Panc1 (cell line): ENCODE data around the gene RUNX3. TPM values are rescaled to one million over a fixed set of nuclear protein-coding genes. Genes with fewer than 3 reads are reported as not detected.
A peak's percentile ranks its signal among the peaks of the same experiment; 100 is the strongest.

ENCODE experiments used
- ATAC-seq: fragments of 200-7000 bp; cut with Tn5 transposase; 2 replicates; pipeline ENCODE4 v1.9.1; 2020; ENCODE audit warnings: mild to moderate bottlenecking, moderate library complexity
- BruUV-seq: library from RNA; stranded (reverse); fragments of 400-500 nt; replicated peaks from 2 replicates; lab custom pipeline; 2021; lab: Mats Ljungman, UMichigan
- CTCF ChIA-PET: fragments of 300-600 bp; sonication (Branson Sonifier 250); formaldehyde crosslinking; loops from one replicate; lab custom pipeline; 2022; ENCODE audit warnings: antibody characterized with exemption; lab: Charles Lee
- POLR2A ChIA-PET: fragments of 300-600 bp; sonication (Branson Sonifier 250); formaldehyde crosslinking; loops from one replicate; lab custom pipeline; 2022; ENCODE audit warnings: antibody characterized with exemption; lab: Charles Lee
- DNase-seq: peaks from one replicate; pipeline ENCODE4 v3.0.0-alpha.2; 2010; ENCODE audit warnings: low read depth, low spot score
- H3K27ac ChIP-seq: 2 replicates; pipeline ENCODE4 v1.5.1; 2011; ENCODE audit warnings: mild to moderate bottlenecking, low read length, inconsistent platforms
- H3K27me3 ChIP-seq: fragments of 200-500 bp; sonication (Bioruptor generic); 2 replicates; pipeline ENCODE4 v1.6.0; 2014; ENCODE audit warnings: low read length, inconsistent platforms; ENCODE audit not compliant: control insufficient read depth, insufficient read depth
- H3K36me3 ChIP-seq: fragments of 200-500 bp; sonication (Bioruptor generic); 2 replicates; pipeline ENCODE4 v1.5.1; 2014; ENCODE audit warnings: inconsistent platforms, mild to moderate bottlenecking, low read length, moderate library complexity; ENCODE audit not compliant: control insufficient read depth, insufficient read depth
- H3K4me1 ChIP-seq: 2 replicates; pipeline ENCODE4 v1.5.1; 2011; ENCODE audit warnings: inconsistent platforms, mild to moderate bottlenecking, low read length, moderate library complexity; ENCODE audit not compliant: control insufficient read depth, insufficient read depth
- H3K4me3 ChIP-seq, 2 experiments: 2 replicates each; pipeline ENCODE4 v1.5.1; 2011 to 2012; ENCODE audit warnings: low read depth in 2 of 2, low read length in 2 of 2, mild to moderate bottlenecking in 2 of 2, inconsistent platforms in 1 of 2, moderate library complexity in 1 of 2
- H3K9me3 ChIP-seq: fragments of 200-500 bp; sonication (Bioruptor generic); 2 replicates; pipeline ENCODE4 v1.5.1; 2014; ENCODE audit warnings: low read depth, mild to moderate bottlenecking, inconsistent platforms, low read length, moderate library complexity; ENCODE audit not compliant: control insufficient read depth, insufficient read depth
- CTCF ChIP-seq: fragments of 450-650 bp; IDR thresholded peaks from 2 replicates; pipeline ENCODE4 v1.5.1; 2017; ENCODE audit warnings: mild to moderate bottlenecking
- POLR2AphosphoS5 ChIP-seq: IDR thresholded peaks from 2 replicates; pipeline ENCODE4 v1.6.1; 2012; ENCODE audit warnings: mild to moderate bottlenecking, low read depth, low read length, moderate library complexity
- REST ChIP-seq, 2 experiments: IDR thresholded peaks; 2 replicates each; pipeline ENCODE4 v1.6.1; 2011 to 2012; ENCODE audit warnings: low read depth in 2 of 2, control low read depth in 1 of 2, low read length in 1 of 2, mild to moderate bottlenecking in 1 of 2, moderate library complexity in 1 of 2; ENCODE audit not compliant: insufficient read depth in 1 of 2
- SIN3A ChIP-seq: IDR thresholded peaks from 2 replicates; pipeline ENCODE4 v1.6.1; 2012; ENCODE audit warnings: low read depth, mild to moderate bottlenecking, low read length, moderate library complexity, borderline replicate concordance; ENCODE audit not compliant: insufficient read depth
- in situ Hi-C: cut with HindIII; loops from 2 replicates; pipeline ENCODE4 v1.10.0; 2016; ENCODE audit warnings: low sequenced_read_pairs, low pct_unique_long_range_greater_than_20kb
- intact Hi-C: fragments of 100-400 bp; cut with micrococcal nuclease; formaldehyde crosslinking; loops from one replicate; pipeline ENCODE4 v1.10.0; 2022; ENCODE audit not compliant: unreplicated experiment
- total RNA-seq: library from RNA; stranded (reverse); gene quantifications from one replicate; pipeline ENCODE4 v1.2.1, GENCODE V29; 2021; ENCODE audit not compliant: unreplicated experiment

The RUNX3 gene
- total RNA-seq, 1 experiment from 2014 or later: 0.10 TPM

- peaks cover 5% of the 10 kb centered on the region; the same call in 1 of the 2 replicates for H3K36me3 ChIP-seq
- H3K4me1 ChIP-seq: no peaks in the 10 kb centered on the region
- in situ Hi-C loops (no loop called here), intact Hi-C loops (no loop called here)
- ChIA-PET CTCF (interaction anchor here (0.7 to 1.2 kb wide), 2 partner anchors 13 to 169 kb away, joined by 3 read pairs; no protein-coding TSS in a partner anchor), POLR2A (no interaction called here)
- BruUV-seq: no TSS peak
- H3K27me3 ChIP-seq: no peaks in the 10 kb centered on the region; the same call in 1 of the 2 replicates
- TF ChIP-seq SIN3A (no peak), CTCF (peak; percentile 97)
- DNase-seq (no peak), ATAC-seq (peak; percentile 91)
- no peaks in the 10 kb centered on the region for H3K9me3 ChIP-seq
- peak overlapping the region; percentile 10 to 12; a peak in 2 of 4 replicates for H3K4me3 ChIP-seq
- no peak overlapping the region for H3K27ac ChIP-seq
These were observed 2.2 kb upstream of the RUNX3 start for GRCh38 chr1:24932284-24932683.

- in situ Hi-C loops (no loop called here), intact Hi-C loops (no loop called here)
- peak overlapping the region; percentile 10 to 12; a peak in 2 of 4 replicates for H3K4me3 ChIP-seq
- no peaks in the 10 kb centered on the region; the same call in 1 of the 2 replicates for H3K27me3 ChIP-seq
- no peak overlapping the region for H3K27ac ChIP-seq
- no peaks in the 10 kb centered on the region for H3K9me3 ChIP-seq
- TF ChIP-seq CTCF (no peak), POLR2AphosphoS5 (no peak)
- CTCF ChIA-PET: no interaction called here
- no peaks in the 10 kb centered on the region for H3K4me1 ChIP-seq
- no peak for DNase-seq
- POLR2A ChIA-PET: no interaction called here
- no TSS peak for BruUV-seq
- peaks cover 5% of the 10 kb centered on the region; the same call in 1 of the 2 replicates for H3K36me3 ChIP-seq
- ATAC-seq: peak; percentile 4; the same call in 1 of the 2 replicates
These were observed 1.6 kb upstream of the RUNX3 start for GRCh38 chr1:24931468-24932231.

- H3K4me1 ChIP-seq: no peaks in the 10 kb centered on the region; the same call in 1 of the 2 replicates
- H3K9me3 ChIP-seq: no peaks in the 10 kb centered on the region
- intact Hi-C loops: no loop called here
- H3K27ac ChIP-seq: no peak overlapping the region
- CTCF ChIA-PET: no interaction called here
- no peak for TF ChIP-seq REST (IDR thresholded peaks at IDR 0.05; ENCODE audit: insufficient read depth in 1 of 2, low read depth in 2 of 2, low read length in 1 of 2)
- TF ChIP-seq CTCF: no peak
- no peak for TF ChIP-seq POLR2AphosphoS5
- no peak for TF ChIP-seq SIN3A
- in situ Hi-C loops: no loop called here
- no peak for ATAC-seq
- no peak overlapping the region for H3K4me3 ChIP-seq
- peaks cover 5% of the 10 kb centered on the region; the same call in 1 of the 2 replicates for H3K36me3 ChIP-seq
- POLR2A ChIA-PET: no interaction called here
- BruUV-seq: no TSS peak
- no peaks in the 10 kb centered on the region; the same call in 1 of the 2 replicates for H3K27me3 ChIP-seq
- no peak for DNase-seq
These were observed 1.0 kb upstream of the RUNX3 start for GRCh38 chr1:24931146-24931467.
